ENCODE results near the gene NUMA1. TPM values are rescaled to one million over a fixed set of nuclear protein-coding genes. Genes with fewer than 3 reads are reported as not detected.

NUMA1 gene
- total RNA-seq, 1 donor from 2014 or later: 207 TPM

DNA sequence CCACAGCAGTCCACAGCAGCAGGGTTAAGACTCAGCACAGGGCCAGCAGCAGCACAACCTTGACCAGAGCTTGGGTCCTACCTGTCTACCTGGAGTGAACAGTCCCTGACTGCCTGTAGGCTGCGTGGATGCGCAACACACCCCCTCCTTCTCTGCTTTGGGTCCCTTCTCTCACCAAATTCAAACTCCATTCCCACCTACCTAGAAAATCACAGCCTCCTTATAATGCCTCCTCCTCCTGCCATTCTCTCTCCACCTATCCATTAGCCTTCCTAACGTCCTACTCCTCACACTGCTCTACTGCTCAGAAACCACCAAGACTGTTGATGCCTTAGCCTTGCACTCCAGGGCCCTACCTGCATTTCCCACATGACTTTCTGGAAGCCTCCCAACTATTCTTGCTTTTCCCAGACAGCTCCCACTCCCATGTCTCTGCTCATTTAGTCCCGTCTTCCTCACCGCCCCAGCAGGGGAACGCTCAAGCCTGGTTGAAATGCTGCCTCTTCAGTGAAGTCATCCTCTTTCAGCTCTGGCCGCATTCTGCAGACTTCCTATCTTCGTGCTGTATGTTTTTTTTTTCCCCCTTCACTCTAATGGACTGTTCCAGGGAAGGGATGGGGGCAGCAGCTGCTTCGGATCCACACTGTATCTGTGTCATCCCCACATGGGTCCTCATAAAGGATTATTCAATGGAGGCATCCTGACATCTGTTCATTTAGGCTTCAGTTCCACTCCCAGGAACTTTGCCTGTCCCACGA, 78.3 kb downstream of the NUMA1 start:
- TF ChIP-seq, protein P1, sequence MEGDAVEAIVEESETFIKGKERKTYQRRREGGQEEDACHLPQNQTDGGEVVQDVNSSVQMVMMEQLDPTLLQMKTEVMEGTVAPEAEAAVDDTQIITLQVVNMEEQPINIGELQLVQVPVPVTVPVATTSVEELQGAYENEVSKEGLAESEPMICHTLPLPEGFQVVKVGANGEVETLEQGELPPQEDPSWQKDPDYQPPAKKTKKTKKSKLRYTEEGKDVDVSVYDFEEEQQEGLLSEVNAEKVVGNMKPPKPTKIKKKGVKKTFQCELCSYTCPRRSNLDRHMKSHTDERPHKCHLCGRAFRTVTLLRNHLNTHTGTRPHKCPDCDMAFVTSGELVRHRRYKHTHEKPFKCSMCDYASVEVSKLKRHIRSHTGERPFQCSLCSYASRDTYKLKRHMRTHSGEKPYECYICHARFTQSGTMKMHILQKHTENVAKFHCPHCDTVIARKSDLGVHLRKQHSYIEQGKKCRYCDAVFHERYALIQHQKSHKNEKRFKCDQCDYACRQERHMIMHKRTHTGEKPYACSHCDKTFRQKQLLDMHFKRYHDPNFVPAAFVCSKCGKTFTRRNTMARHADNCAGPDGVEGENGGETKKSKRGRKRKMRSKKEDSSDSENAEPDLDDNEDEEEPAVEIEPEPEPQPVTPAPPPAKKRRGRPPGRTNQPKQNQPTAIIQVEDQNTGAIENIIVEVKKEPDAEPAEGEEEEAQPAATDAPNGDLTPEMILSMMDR (IDR thresholded peaks at IDR 0.05; ENCODE audit: partially characterized antibody, unreplicated experiment): no peak
- Mint-ChIP-seq H3K9me3 (ENCODE audit: unreplicated experiment) (peaks cover 11% of the 10 kb centered on the region), H3K4me1 (ENCODE audit: low read depth, unreplicated experiment) (peaks cover 24% of the 10 kb centered on the region), H3K4me3 (ENCODE audit: unreplicated experiment) (peak overlapping the region; percentile 67), H3K36me3 (ENCODE audit: unreplicated experiment) (peaks cover 5% of the 10 kb centered on the region), H3K27me3 (ENCODE audit: unreplicated experiment) (peaks cover 17% of the 10 kb centered on the region), H3K27ac (ENCODE audit: unreplicated experiment) (peak overlapping the region; percentile 92)
- no peak for DNase-seq

DNA sequence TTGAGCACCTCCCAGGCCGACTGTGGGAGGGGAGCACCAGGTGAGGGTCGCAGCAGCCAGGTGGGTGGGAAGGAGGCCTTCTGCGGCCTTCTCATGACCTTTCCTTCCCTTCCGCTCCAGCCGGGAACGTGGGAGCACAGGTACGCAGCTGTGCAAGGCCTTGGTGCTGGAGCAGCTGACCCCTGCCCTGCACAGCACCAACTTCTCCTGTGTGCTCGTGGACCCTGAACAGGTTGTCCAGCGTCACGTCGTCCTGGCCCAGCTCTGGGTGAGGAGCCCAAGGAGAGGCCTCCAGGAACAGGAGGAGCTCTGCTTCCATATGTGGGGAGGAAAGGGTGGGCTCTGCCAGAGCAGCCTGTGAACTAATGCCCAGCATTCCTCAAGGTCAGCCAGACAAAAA, 79.1 kb downstream of the NUMA1 start:
- Mint-ChIP-seq H3K36me3 (ENCODE audit: unreplicated experiment) (peaks cover 5% of the 10 kb centered on the region), H3K4me3 (ENCODE audit: unreplicated experiment) (no peak overlapping the region), H3K27me3 (ENCODE audit: unreplicated experiment) (peaks cover 15% of the 10 kb centered on the region), H3K9me3 (ENCODE audit: unreplicated experiment) (peaks cover 10% of the 10 kb centered on the region), H3K27ac (ENCODE audit: unreplicated experiment) (peak overlapping the region; percentile 92), H3K4me1 (ENCODE audit: low read depth, unreplicated experiment) (peaks cover 27% of the 10 kb centered on the region)
- no peak for DNase-seq
- TF ChIP-seq, protein P1 (IDR thresholded peaks at IDR 0.05; ENCODE audit: partially characterized antibody, unreplicated experiment): no peak

DNA sequence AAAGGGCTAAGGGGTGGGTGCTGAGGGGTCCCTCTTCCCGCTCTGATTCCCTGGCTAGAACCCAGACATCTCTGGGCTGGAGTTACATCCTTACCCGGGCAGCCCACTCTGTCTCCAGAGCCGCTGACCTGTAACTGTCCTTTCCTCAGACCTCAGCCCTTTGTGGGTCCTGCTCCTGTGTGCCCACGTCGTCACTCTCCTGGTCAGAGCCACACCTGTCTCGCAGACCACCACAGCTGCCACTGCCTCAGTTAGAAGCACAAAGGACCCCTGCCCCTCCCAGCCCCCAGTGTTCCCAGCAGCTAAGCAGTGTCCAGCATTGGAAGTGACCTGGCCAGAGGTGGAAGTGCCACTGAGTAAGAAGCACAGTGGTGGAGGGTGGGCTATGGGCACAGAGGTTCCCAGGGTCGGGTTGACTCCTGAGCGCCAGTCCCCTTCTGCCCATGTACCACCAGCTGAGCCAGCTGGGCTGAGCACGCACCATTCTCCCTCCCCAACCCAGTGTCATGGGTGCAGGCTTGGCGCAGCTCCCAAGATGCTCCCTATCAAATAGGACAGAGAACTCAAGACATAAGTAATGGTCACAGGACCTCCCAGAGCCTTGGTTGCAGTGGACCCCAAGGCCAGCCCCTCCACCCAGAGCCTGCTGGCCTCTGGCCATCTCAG, 80.0 kb downstream of the NUMA1 start:
- H3K36me3 Mint-ChIP-seq (ENCODE audit: unreplicated experiment): peaks cover 5% of the 10 kb centered on the region
- H3K4me3 Mint-ChIP-seq (ENCODE audit: unreplicated experiment): no peak overlapping the region
- TF ChIP-seq, protein P1 (IDR thresholded peaks at IDR 0.05; ENCODE audit: partially characterized antibody, unreplicated experiment): no peak
- peaks cover 15% of the 10 kb centered on the region for H3K27me3 Mint-ChIP-seq (ENCODE audit: unreplicated experiment)
- peaks cover 7% of the 10 kb centered on the region for H3K9me3 Mint-ChIP-seq (ENCODE audit: unreplicated experiment)
- H3K27ac Mint-ChIP-seq (ENCODE audit: unreplicated experiment): no peak overlapping the region
- H3K4me1 Mint-ChIP-seq (ENCODE audit: low read depth, unreplicated experiment): peaks cover 27% of the 10 kb centered on the region
- no peak for DNase-seq

DNA sequence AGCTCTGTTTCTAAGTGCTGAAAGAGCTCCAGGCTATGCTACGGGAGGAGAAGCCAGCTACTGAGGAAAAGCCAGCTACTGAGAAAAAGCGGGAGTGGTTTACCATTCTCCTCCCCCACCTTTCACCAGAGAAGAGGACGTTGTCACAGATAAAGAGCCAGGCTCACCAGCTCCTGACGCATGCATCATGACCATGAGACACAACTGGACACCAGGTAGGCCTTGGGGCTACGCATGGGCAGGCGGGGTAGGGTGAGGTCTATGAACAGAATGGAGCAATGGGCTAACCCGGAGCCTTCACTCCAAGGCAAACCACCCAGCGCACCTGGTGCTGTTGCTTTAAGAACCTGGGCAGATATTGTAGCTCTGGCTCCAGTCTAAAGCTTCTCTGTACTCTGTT, 80.5 kb downstream of the NUMA1 start:
- no peak overlapping the region for H3K27ac Mint-ChIP-seq (ENCODE audit: unreplicated experiment)
- peaks cover 7% of the 10 kb centered on the region for H3K9me3 Mint-ChIP-seq (ENCODE audit: unreplicated experiment)
- TF ChIP-seq, protein P1 (IDR thresholded peaks at IDR 0.05; ENCODE audit: partially characterized antibody, unreplicated experiment): no peak
- H3K4me1 Mint-ChIP-seq (ENCODE audit: low read depth, unreplicated experiment): peaks cover 27% of the 10 kb centered on the region
- no peak for DNase-seq
- peaks cover 5% of the 10 kb centered on the region for H3K36me3 Mint-ChIP-seq (ENCODE audit: unreplicated experiment)
- no peak overlapping the region for H3K4me3 Mint-ChIP-seq (ENCODE audit: unreplicated experiment)
- peaks cover 15% of the 10 kb centered on the region for H3K27me3 Mint-ChIP-seq (ENCODE audit: unreplicated experiment)

DNA sequence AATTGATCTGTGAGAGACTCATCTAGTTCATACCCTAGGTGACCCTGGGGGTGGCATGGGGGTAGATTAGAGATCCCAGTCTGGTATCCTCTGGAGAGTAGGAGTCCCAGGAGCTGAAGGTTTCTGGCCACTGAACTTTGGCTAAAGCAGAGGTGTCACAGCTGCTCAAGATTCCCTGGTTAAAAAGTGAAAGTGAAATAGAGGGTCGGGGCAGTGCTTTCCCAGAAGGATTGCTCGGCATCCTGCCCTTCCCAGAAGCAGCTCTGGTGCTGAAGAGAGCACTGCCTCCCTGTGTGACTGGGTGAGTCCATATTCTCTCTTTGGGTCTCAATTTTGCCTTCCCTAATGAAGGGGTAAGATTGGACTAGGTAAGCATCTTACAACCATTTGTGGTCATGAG, 81.0 kb downstream of the NUMA1 start:
- no peak for DNase-seq
- TF ChIP-seq, protein P1 (IDR thresholded peaks at IDR 0.05; ENCODE audit: partially characterized antibody, unreplicated experiment): no peak
- H3K27me3 Mint-ChIP-seq (ENCODE audit: unreplicated experiment): peaks cover 15% of the 10 kb centered on the region
- H3K4me1 Mint-ChIP-seq (ENCODE audit: low read depth, unreplicated experiment): peaks cover 27% of the 10 kb centered on the region
- H3K9me3 Mint-ChIP-seq (ENCODE audit: unreplicated experiment): peaks cover 7% of the 10 kb centered on the region
- H3K4me3 Mint-ChIP-seq (ENCODE audit: unreplicated experiment): no peak overlapping the region
- H3K27ac Mint-ChIP-seq (ENCODE audit: unreplicated experiment): no peak overlapping the region
- H3K36me3 Mint-ChIP-seq (ENCODE audit: unreplicated experiment): peaks cover 5% of the 10 kb centered on the region

Measured in glutamatergic neuron (in vitro differentiated cells).